Caco-2 (cell line): ENCODE data around the gene SNRPF. TPM values are rescaled to one million over a fixed set of nuclear protein-coding genes. Genes with fewer than 3 reads are reported as not detected.

Experiments used
- BruUV-seq: library from RNA; stranded (reverse); fragments of 400-500 nt; replicated peaks from 2 replicates; lab custom pipeline; 2021; lab: Mats Ljungman, UMichigan
- CTCF ChIA-PET: fragments of 300-600 bp; sonication (Branson Sonifier 250); formaldehyde crosslinking; loops from one replicate; lab custom pipeline; 2022; ENCODE audit warnings: antibody characterized with exemption; lab: Charles Lee
- POLR2A ChIA-PET: fragments of 300-600 bp; sonication (Branson Sonifier 250); formaldehyde crosslinking; loops from one replicate; lab custom pipeline; 2022; ENCODE audit warnings: antibody characterized with exemption; lab: Charles Lee
- DNase-seq, 2 experiments: peaks; one replicate each; pipeline versions ENCODE4 v3.0.0 to v3.0.0-alpha.2; 2020 to 2022
- H3K27me3 ChIP-seq: replicated peaks from 2 replicates; pipeline ENCODE4 v1.6.0; 2011; ENCODE audit warnings: low read length; ENCODE audit not compliant: control insufficient read depth, insufficient read depth
- H3K36me3 ChIP-seq: 2 replicates; pipeline ENCODE4 v1.5.1; 2011; ENCODE audit warnings: low read length; ENCODE audit not compliant: control insufficient read depth, insufficient read depth
- H3K4me1 ChIP-seq: fragments of 250-450 bp; sonication (Bioruptor Pico); 2 replicates; pipeline ENCODE4 v1.5.1; 2020; ENCODE audit warnings: mild to moderate bottlenecking
- H3K4me3 ChIP-seq: 2 replicates; pipeline ENCODE4 v1.5.1; 2011; ENCODE audit warnings: low read depth, mild to moderate bottlenecking, control low read depth, low read length
- H3K9me3 ChIP-seq: fragments of 250-450 bp; sonication (Bioruptor Pico); 2 replicates; pipeline ENCODE4 v1.5.1; 2020; ENCODE audit warnings: mild to moderate bottlenecking, moderate library complexity
- H3K27ac Mint-ChIP-seq: one replicate; pipeline ENCODE4 v1.8.0; 2022; ENCODE audit warnings: mixed read lengths; ENCODE audit not compliant: unreplicated experiment
- H3K27me3 Mint-ChIP-seq: one replicate; pipeline ENCODE4 v1.8.0; 2022; ENCODE audit warnings: mixed read lengths; ENCODE audit not compliant: insufficient read depth, unreplicated experiment
- H3K36me3 Mint-ChIP-seq: one replicate; pipeline ENCODE4 v1.8.0; 2022; ENCODE audit warnings: mild to moderate bottlenecking, mixed read lengths; ENCODE audit not compliant: insufficient read depth, unreplicated experiment
- H3K4me1 Mint-ChIP-seq: one replicate; pipeline ENCODE4 v1.8.0; 2022; ENCODE audit warnings: low read depth, mixed read lengths; ENCODE audit not compliant: unreplicated experiment
- H3K4me3 Mint-ChIP-seq: one replicate; pipeline ENCODE4 v1.8.0; 2022; ENCODE audit warnings: mild to moderate bottlenecking, moderate library complexity, mixed read lengths; ENCODE audit not compliant: unreplicated experiment
- H3K9me3 Mint-ChIP-seq: one replicate; pipeline ENCODE4 v1.8.0; 2022; ENCODE audit warnings: mixed read lengths; ENCODE audit not compliant: unreplicated experiment
- intact Hi-C: fragments of 100-400 bp; cut with micrococcal nuclease; formaldehyde crosslinking; loops from one replicate; pipeline ENCODE4 v1.10.0; 2022; ENCODE audit not compliant: unreplicated experiment
- total RNA-seq: library from RNA; stranded (reverse); gene quantifications from 2 replicates; pipeline ENCODE4 v1.2.3, GENCODE V29; 2022
- TF ChIP-seq, protein P1 (sequence below), 2 experiments: fragments of 200-600 bp in 1 of 2; IDR thresholded peaks; 1 replicate in 1 of 2; 2 replicates in 1 of 2; pipeline versions ENCODE4 v1.5.1 to v1.8.0; 2011 to 2022; ENCODE audit warnings: antibody characterized with exemption in 1 of 2, control low read depth in 1 of 2, inconsistent platforms in 1 of 2, low read depth in 1 of 2, low read length in 1 of 2, mild to moderate bottlenecking in 1 of 2, moderate library complexity in 1 of 2; ENCODE audit not compliant: insufficient read depth in 1 of 2, severe bottlenecking in 1 of 2, unreplicated experiment in 1 of 2

SNRPF gene
- total RNA-seq, 1 experiment from 2014 or later, result 48.0 TPM

DNA sequence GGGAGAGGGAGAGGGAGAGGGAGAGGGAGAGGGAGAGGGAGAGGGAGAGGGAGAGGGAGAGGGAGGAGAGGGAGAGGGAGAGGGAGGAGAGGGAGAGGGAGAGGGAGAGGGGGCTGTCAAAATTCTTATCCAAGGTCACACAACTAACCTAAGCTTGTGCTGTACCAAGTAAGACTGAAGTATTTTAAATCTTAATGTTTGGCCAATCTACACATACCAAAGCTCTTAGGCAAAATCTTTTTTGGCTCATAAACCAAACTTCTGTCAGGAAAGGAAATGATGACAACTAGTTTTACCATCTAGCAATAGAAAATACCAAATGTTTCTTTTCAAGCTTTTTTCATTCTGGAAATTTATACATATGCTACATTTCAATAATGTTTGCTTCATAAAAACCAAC, 49.8 kb downstream of the SNRPF start:
- no TSS peak for BruUV-seq
- Histone ChIP-seq H3K4me3 (no peak overlapping the region), H3K36me3 (no peaks in the 10 kb centered on the region), H3K27me3 (peaks cover 2% of the 10 kb centered on the region), H3K9me3 (no peaks in the 10 kb centered on the region), H3K4me1 (no peaks in the 10 kb centered on the region)
- intact Hi-C loops, result no loop called here
- H3K27ac Mint-ChIP-seq, result no peak overlapping the region
- TF ChIP-seq, protein P1, sequence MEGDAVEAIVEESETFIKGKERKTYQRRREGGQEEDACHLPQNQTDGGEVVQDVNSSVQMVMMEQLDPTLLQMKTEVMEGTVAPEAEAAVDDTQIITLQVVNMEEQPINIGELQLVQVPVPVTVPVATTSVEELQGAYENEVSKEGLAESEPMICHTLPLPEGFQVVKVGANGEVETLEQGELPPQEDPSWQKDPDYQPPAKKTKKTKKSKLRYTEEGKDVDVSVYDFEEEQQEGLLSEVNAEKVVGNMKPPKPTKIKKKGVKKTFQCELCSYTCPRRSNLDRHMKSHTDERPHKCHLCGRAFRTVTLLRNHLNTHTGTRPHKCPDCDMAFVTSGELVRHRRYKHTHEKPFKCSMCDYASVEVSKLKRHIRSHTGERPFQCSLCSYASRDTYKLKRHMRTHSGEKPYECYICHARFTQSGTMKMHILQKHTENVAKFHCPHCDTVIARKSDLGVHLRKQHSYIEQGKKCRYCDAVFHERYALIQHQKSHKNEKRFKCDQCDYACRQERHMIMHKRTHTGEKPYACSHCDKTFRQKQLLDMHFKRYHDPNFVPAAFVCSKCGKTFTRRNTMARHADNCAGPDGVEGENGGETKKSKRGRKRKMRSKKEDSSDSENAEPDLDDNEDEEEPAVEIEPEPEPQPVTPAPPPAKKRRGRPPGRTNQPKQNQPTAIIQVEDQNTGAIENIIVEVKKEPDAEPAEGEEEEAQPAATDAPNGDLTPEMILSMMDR (IDR thresholded peaks at IDR 0.05; ENCODE audit: insufficient read depth in 1 of 2, low read depth in 1 of 2, low read length in 1 of 2, severe bottlenecking in 1 of 2, unreplicated experiment in 1 of 2), result no peak
- H3K9me3 Mint-ChIP-seq, result no peaks in the 10 kb centered on the region
- no peak for DNase-seq
- no peaks in the 10 kb centered on the region for H3K36me3 Mint-ChIP-seq
- no peak overlapping the region for H3K4me3 Mint-ChIP-seq
- peaks cover 7% of the 10 kb centered on the region for H3K27me3 Mint-ChIP-seq
- ChIA-PET POLR2A (no interaction called here), CTCF (no interaction called here)
- H3K4me1 Mint-ChIP-seq, result no peaks in the 10 kb centered on the region

DNA sequence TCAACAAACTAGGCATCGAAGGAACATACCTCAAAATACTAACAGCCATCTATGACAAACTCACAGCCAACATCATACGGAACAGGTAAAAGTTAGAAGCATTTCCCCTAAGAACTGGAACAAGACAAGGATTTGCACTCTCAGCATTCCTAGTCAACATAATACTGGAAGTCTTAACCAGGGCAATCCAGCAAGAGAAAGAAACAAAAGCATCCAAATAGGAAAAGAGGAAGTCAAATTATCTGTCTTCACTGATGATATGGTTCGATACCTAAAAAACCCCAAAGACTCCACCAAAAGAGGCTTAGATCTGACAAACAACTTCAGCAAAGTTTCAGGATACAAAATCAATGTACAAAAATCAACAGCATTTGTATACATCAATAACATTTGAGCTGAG, 51.1 kb downstream of the SNRPF start:
- Mint-ChIP-seq H3K4me1 (no peaks in the 10 kb centered on the region), H3K9me3 (no peaks in the 10 kb centered on the region), H3K36me3 (no peaks in the 10 kb centered on the region), H3K27ac (no peak overlapping the region), H3K4me3 (no peak overlapping the region), H3K27me3 (peaks cover 7% of the 10 kb centered on the region)
- Histone ChIP-seq H3K27me3 (no peaks in the 10 kb centered on the region), H3K9me3 (no peaks in the 10 kb centered on the region), H3K4me1 (no peaks in the 10 kb centered on the region), H3K36me3 (no peaks in the 10 kb centered on the region), H3K4me3 (no peak overlapping the region)
- BruUV-seq, result no TSS peak
- DNase-seq, result no peak
- intact Hi-C loops, result no loop called here
- ChIA-PET POLR2A (no interaction called here), CTCF (no interaction called here)
- TF ChIP-seq, protein P1 (IDR thresholded peaks at IDR 0.05; ENCODE audit: insufficient read depth in 1 of 2, low read depth in 1 of 2, low read length in 1 of 2, severe bottlenecking in 1 of 2, unreplicated experiment in 1 of 2), result no peak

Other genes starting within 250 kb of the SNRPF start
- 54.1 and 55.0 TPM in 2 replicates for gene NTN4, start 68.2 kb upstream of the SNRPF start, total RNA-seq
- gene CCDC38, start 83.7 kb downstream of the SNRPF start, total RNA-seq, result not detected in 2 replicates
- gene AMDHD1, start 84.4 kb downstream of the SNRPF start, total RNA-seq, result 0.32 and 0.61 TPM in 2 replicates
- 0.51 and 0.82 TPM in 2 replicates for gene HAL, start 137.4 kb downstream of the SNRPF start, total RNA-seq
- 56.7 and 61.9 TPM in 2 replicates for gene LTA4H, start 176.6 kb downstream of the SNRPF start, total RNA-seq